Thyroid gland (tissue), 4 donors: ENCODE data around the gene KRI1. TPM values are rescaled to one million over a fixed set of nuclear protein-coding genes. Genes with fewer than 3 reads are reported as not detected.
A peak's percentile ranks its signal among the peaks of the same experiment; 100 is the strongest.

ENCODE experiments used
- DNase-seq, 2 donors: peaks; one replicate each; pipeline ENCODE4 v3.0.0-alpha.2; 2019
- H3K27ac ChIP-seq, 3 donors: fragments of 200-600 bp; sonication (generic); 1 replicate in 2 of 3; 2 replicates in 1 of 3; pipeline ENCODE4 v1.5.1; 2016 to 2019; ENCODE audit warnings: mild to moderate bottlenecking in 1 of 3, moderate library complexity in 1 of 3
- H3K27me3 ChIP-seq: fragments of 200-600 bp; sonication (generic); one replicate; pipeline ENCODE4 v1.5.1; 2019
- H3K36me3 ChIP-seq, 2 donors: fragments of 200-600 bp; sonication (generic); one replicate each; pipeline ENCODE4 v1.5.1; 2016 to 2019
- H3K4me1 ChIP-seq, 2 donors: fragments of 200-600 bp; sonication (generic); one replicate each; pipeline ENCODE4 v1.5.1; 2017 to 2019
- H3K4me3 ChIP-seq, 3 donors: fragments of 200-600 bp; sonication (generic); replicated peaks in 1 of 3; 1 replicate in 2 of 3; 2 replicates in 1 of 3; pipeline ENCODE4 v1.5.1; 2016; ENCODE audit warnings: mild to moderate bottlenecking in 1 of 3
- H3K9me3 ChIP-seq: fragments of 200-600 bp; sonication (generic); one replicate; pipeline ENCODE4 v1.5.1; 2017
- CTCF ChIP-seq, 6 experiments: fragments of 200-600 bp in 3 of 6; fragments of 450-650 bp in 3 of 6; sonication (generic) in 3 of 6; IDR thresholded peaks; one replicate each; pipeline ENCODE4 v1.5.1; 2016 to 2019; ENCODE audit warnings: antibody characterized with exemption in 6 of 6, mild to moderate bottlenecking in 2 of 6, inconsistent platforms in 1 of 6, moderate library complexity in 1 of 6
- POLR2A ChIP-seq, 2 donors: fragments of 450-650 bp; IDR thresholded peaks; one replicate each; pipeline ENCODE4 v1.6.1; 2017; ENCODE audit warnings: antibody characterized with exemption in 2 of 2, mild to moderate bottlenecking in 2 of 2, moderate library complexity in 1 of 2
- WGBS, 2 donors: methylation state at CpG; one replicate each; pipeline ENCODE4 v1.1.5; 2017; 5-methylcytosine and 5-hydroxymethylcytosine counted together
- intact Hi-C: fragments of 100-400 bp; cut with DNase I; formaldehyde crosslinking; loops from one replicate; pipeline ENCODE4 v1.15.1; 2023
- total RNA-seq, 4 donors: library from RNA; depleted of rRNA; stranded (reverse); fragments of >200 nt; gene quantifications; one replicate each; pipeline ENCODE4 v1.2.3, GENCODE V29; 2016

KRI1 gene
- total RNA-seq, 4 donors from 2014 or later = 17.3 to 49.7 (median 28.2) TPM

- Histone ChIP-seq H3K9me3 (no peaks in the 10 kb centered on the region), H3K4me3 (no peak overlapping the region), H3K4me1 (peaks cover 6 to 10% of the 10 kb centered on the region in 2 donors), H3K27me3 (no peaks in the 10 kb centered on the region), H3K27ac (no peak overlapping the region), H3K36me3 (peaks cover 56 to 62% of the 10 kb centered on the region in 2 donors)
- DNase-seq = no peak
- TF ChIP-seq CTCF (IDR thresholded peaks at IDR 0.05) (no peak), POLR2A (IDR thresholded peaks at IDR 0.05) (no peak)
- 89 to 98% methylated on average over 7 of the region's 7 CpGs for WGBS, 2 donors
- intact Hi-C loops = no loop called here
Observed at GRCh38 chr19:10549733-10550132, 16.1 kb downstream of the KRI1 start.

- Histone ChIP-seq H3K4me1 (peaks cover 10 to 14% of the 10 kb centered on the region in 2 donors), H3K4me3 (no peak overlapping the region), H3K27ac (no peak overlapping the region), H3K27me3 (no peaks in the 10 kb centered on the region), H3K36me3 (peaks cover 51 to 52% of the 10 kb centered on the region in 2 donors), H3K9me3 (no peaks in the 10 kb centered on the region)
- no peak for DNase-seq
- no peak for TF ChIP-seq CTCF (IDR thresholded peaks at IDR 0.05)
- no peak for TF ChIP-seq POLR2A (IDR thresholded peaks at IDR 0.05)
- intact Hi-C loops = no loop called here
- WGBS, 2 donors = 93 to 95% methylated on average over 18 of the region's 18 CpGs
Observed at GRCh38 chr19:10548746-10549276, 17.0 kb downstream of the KRI1 start.

GRCh38 chr19:10546817-10547216 lies 19.0 kb downstream of the KRI1 start:
- no peaks in the 10 kb centered on the region for H3K27me3 ChIP-seq
- peaks cover 31 to 34% of the 10 kb centered on the region in 2 donors for H3K36me3 ChIP-seq
- TF ChIP-seq POLR2A (IDR thresholded peaks at IDR 0.05) (no peak), CTCF (IDR thresholded peaks at IDR 0.05) (no peak)
- no peak overlapping the region for H3K27ac ChIP-seq
- 74 to 92% methylated on average over 4 to 13 of the region's 17 CpGs for WGBS, 2 donors
- no peaks in the 10 kb centered on the region for H3K9me3 ChIP-seq
- H3K4me1 ChIP-seq = peaks cover 12 to 14% of the 10 kb centered on the region in 2 donors
- no peak for DNase-seq
- intact Hi-C loops = no loop called here
- no peak overlapping the region for H3K4me3 ChIP-seq

GRCh38 chr19:10544753-10545251 lies 21.0 kb downstream of the KRI1 start:
- Histone ChIP-seq H3K36me3 (peaks cover 20 to 27% of the 10 kb centered on the region in 2 donors), H3K4me3 (peak overlapping the region; percentile 91 to 94 (median 92)), H3K9me3 (no peaks in the 10 kb centered on the region), H3K27ac (peak overlapping the region in 2 of 3 donors; percentile 36 to 81), H3K27me3 (no peaks in the 10 kb centered on the region), H3K4me1 (peaks cover 12 to 14% of the 10 kb centered on the region in 2 donors)
- no peak for TF ChIP-seq POLR2A (IDR thresholded peaks at IDR 0.05)
- no peak for TF ChIP-seq CTCF (IDR thresholded peaks at IDR 0.05)
- peak; percentile 17 to 29 for DNase-seq
- 49% methylated on average over 5 to 17 of the region's 23 CpGs for WGBS, 2 donors
- intact Hi-C loops = no loop called here

GRCh38 chr19:10544242-10544752 lies 21.5 kb downstream of the KRI1 start:
- intact Hi-C loops = no loop called here
- TF ChIP-seq CTCF (IDR thresholded peaks at IDR 0.05) = no peak
- TF ChIP-seq POLR2A (IDR thresholded peaks at IDR 0.05) = no peak
- H3K27me3 ChIP-seq = no peaks in the 10 kb centered on the region
- 9 to 23% methylated on average over 4 to 21 of the region's 22 CpGs for WGBS, 2 donors
- H3K9me3 ChIP-seq = no peaks in the 10 kb centered on the region
- peak overlapping the region; percentile 81 to 85 (median 83) for H3K27ac ChIP-seq
- peak; percentile 69 for DNase-seq
- peaks cover 15 to 22% of the 10 kb centered on the region in 2 donors for H3K36me3 ChIP-seq
- peaks cover 12 to 14% of the 10 kb centered on the region in 2 donors for H3K4me1 ChIP-seq
- peak overlapping the region; percentile 91 to 94 (median 92) for H3K4me3 ChIP-seq
